Heart left ventricle (tissue), 16 donors: ENCODE data around the gene ARRB1. TPM values are rescaled to one million over a fixed set of nuclear protein-coding genes. Genes with fewer than 3 reads are reported as not detected.

Experiments
- ATAC-seq, 4 donors: fragments of 200-7000 bp; cut with Tn5 transposase; one replicate each; pipeline ENCODE4 v1.9.1; 2020 to 2022; ENCODE audit warnings: moderate library complexity in 4 of 4, mild to moderate bottlenecking in 3 of 4, moderate number of reproducible peaks in 1 of 4
- DNase-seq, 5 donors: peaks; one replicate each; pipeline ENCODE4 v3.0.0-alpha.2; 2020
- H3K27ac ChIP-seq, 12 donors: fragments of 200-600 bp; sonication (generic) in 4 of 12; one replicate each; pipeline versions ENCODE4 v1.5.0 to v1.8.0; 2016 to 2022; ENCODE audit warnings: mild to moderate bottlenecking in 2 of 12
- H3K27me3 ChIP-seq, 9 donors: fragments of 200-600 bp; sonication (generic) in 2 of 9; one replicate each; pipeline versions ENCODE4 v1.5.1 to v1.8.0; 2016 to 2022; ENCODE audit warnings: mild to moderate bottlenecking in 3 of 9
- H3K36me3 ChIP-seq, 9 donors: fragments of 200-600 bp; sonication (generic) in 2 of 9; one replicate each; pipeline versions ENCODE4 v1.5.0 to v1.8.0; 2018 to 2022; ENCODE audit warnings: mild to moderate bottlenecking in 2 of 9
- H3K4me1 ChIP-seq, 12 donors: fragments of 200-600 bp; sonication (generic) in 4 of 12; one replicate each; pipeline versions ENCODE4 v1.5.0 to v1.8.0; 2016 to 2022; ENCODE audit warnings: mild to moderate bottlenecking in 3 of 12
- H3K4me3 ChIP-seq, 12 donors: fragments of 200-600 bp; sonication (generic) in 4 of 12; one replicate each; pipeline versions ENCODE4 v1.5.0 to v1.8.0; 2017 to 2022; ENCODE audit warnings: mild to moderate bottlenecking in 9 of 12, moderate library complexity in 4 of 12
- H3K9me3 ChIP-seq, 12 donors: fragments of 200-600 bp; sonication (generic) in 4 of 12; one replicate each; pipeline versions ENCODE4 v1.5.0 to v1.8.0; 2016 to 2022; ENCODE audit warnings: mild to moderate bottlenecking in 1 of 12
- CTCF ChIP-seq, 12 donors: fragments of 200-600 bp; sonication (generic) in 4 of 12; IDR thresholded peaks; one replicate each; pipeline versions ENCODE4 v1.5.0 to v1.8.0; 2018 to 2022; ENCODE audit warnings: antibody characterized with exemption in 12 of 12, mild to moderate bottlenecking in 5 of 12
- POLR2A ChIP-seq, 2 donors: fragments of 450-650 bp; IDR thresholded peaks; one replicate each; pipeline ENCODE4 v1.6.1; 2017; ENCODE audit warnings: antibody characterized with exemption in 2 of 2, mild to moderate bottlenecking in 2 of 2, moderate library complexity in 2 of 2
- WGBS, 4 donors: extraction: QIAGEN DNeasy Blood & Tissue Kit in 2 of 4; methylation state at CpG; one replicate each; pipeline versions ENCODE4 v1.1.5 to v1.1.7; 2013 to 2018; 5-methylcytosine and 5-hydroxymethylcytosine counted together
- intact Hi-C, 10 donors: fragments of 100-400 bp; cut with DNase I; formaldehyde crosslinking; loops; one replicate each; pipeline versions ENCODE4 v1.11.1 to v1.14.2; 2022
- polyA plus RNA-seq, 2 donors: library from polyadenylated mRNA; stranded (reverse); fragments of 200-250 nt; gene quantifications; one replicate each; pipeline ENCODE4 v1.2.3, GENCODE V29; 2013
- total RNA-seq, 9 donors: library from RNA; depleted of rRNA in 2 of 9; stranded (reverse); fragments of >200 nt in 2 of 9; fragmentation: NEBNext Ultra II Directional in 3 of 9; extraction: Animal tissue kit (Norgen Biotek cat#: 25700) in 3 of 9; gene quantifications; one replicate each; pipeline versions ENCODE4 v1.1.0 to v1.2.4, GENCODE V29; 2016 to 2023
- donor health status: ischemic (EF 13 %, LVEDD 7.1; RV severe dilation, severe dysfunction).
- donor health status: healthy with polysubstance abuse.
- donor health status: DM: no; HTN: yes; CAD: no.
- donor health status: DM: no; HTN: no; CAD: no.
- donor health status: ischemic (EF 25% LVEDD 6.9; RV normal size, moderate dysfunction).
- donor health status: ischemic (EF 25% LVEDD 5.7; RV mildly dilated, moderate dysfunction).
- donor health status: healthy.
- donor health status: DM: yes; HTN: yes; CAD: no.
- donor health status: ischemic (EF 35%, LVEDD 5.7; RV mildly dilated, moderate dysfunction).
- donor health status: nonischemic (EF 11% LVEDD 7.7; RV severe dilation, severe dysfunction).
- donor health status: DM: yes; HTN: yes; CAD: no.
- donor health status: PGD.
- donor health status: ischemic (EF 29% LVEDD 5.4; RV normal size, mild dysfunction).
- donor health status: nonischemic (EF 23%, LVEDD 6.1; RV moderate dilation, normal function).

ARRB1 gene
- total and polyA plus RNA-seq, 11 donors, result 7.9 to 58.9 (median 25.4) TPM

GRCh38 chr11:75308116-75308515 is 43.3 kb downstream of the ARRB1 start:
- ATAC-seq (no peak), DNase-seq (peak in 1 of 5 donors; percentile 35)
- Histone ChIP-seq H3K27me3 (no peaks in the 10 kb centered on the region), H3K27ac (peak overlapping the region in 5 of 12 donors; percentile 69 to 81 (median 79)), H3K4me1 (peaks cover 1 to 63% (median 34%) of the 10 kb centered on the region in 12 donors), H3K36me3 (peaks cover 0 to 18% (median 0%) of the 10 kb centered on the region in 9 donors), H3K9me3 (no peaks in the 10 kb centered on the region), H3K4me3 (no peak overlapping the region)
- WGBS, 4 donors, result 81 to 94% (median 92%) methylated on average over 7 of the region's 7 CpGs
- intact Hi-C loops, result no loop called here
- no peak for TF ChIP-seq CTCF (IDR thresholded peaks at IDR 0.05)

- Histone ChIP-seq H3K9me3 (no peaks in the 10 kb centered on the region), H3K27me3 (no peaks in the 10 kb centered on the region), H3K4me3 (no peak overlapping the region), H3K4me1 (peaks cover 0 to 59% (median 30%) of the 10 kb centered on the region in 12 donors), H3K27ac (peak overlapping the region; percentile 18 to 81 (median 71)), H3K36me3 (peaks cover 0 to 18% (median 0%) of the 10 kb centered on the region in 9 donors)
- ATAC-seq (no peak), DNase-seq (no peak)
- intact Hi-C loops, result no loop called here
- TF ChIP-seq CTCF (IDR thresholded peaks at IDR 0.05), result no peak
- no peak for TF ChIP-seq POLR2A (IDR thresholded peaks at IDR 0.05)
- 57 to 89% (median 71%) methylated on average over 3 of the region's 3 CpGs for WGBS, 4 donors
These were observed 44.4 kb downstream of the ARRB1 start for GRCh38 chr11:75307058-75307457.

GRCh38 chr11:75306529-75306928 is 44.9 kb downstream of the ARRB1 start:
- ATAC-seq, result peak; percentile 14 to 75 (median 46)
- Histone ChIP-seq H3K27ac (peak overlapping the region; percentile 18 to 81 (median 71)), H3K27me3 (no peaks in the 10 kb centered on the region), H3K9me3 (no peaks in the 10 kb centered on the region), H3K4me3 (peak overlapping the region in 11 of 12 donors; percentile 2 to 56 (median 45)), H3K36me3 (peaks cover 0 to 18% (median 0%) of the 10 kb centered on the region in 9 donors), H3K4me1 (peaks cover 0 to 61% (median 33%) of the 10 kb centered on the region in 12 donors)
- TF ChIP-seq CTCF (IDR thresholded peaks at IDR 0.05) (no peak), POLR2A (IDR thresholded peaks at IDR 0.05) (peak in 1 of 2 donors; percentile 30)
- intact Hi-C loops, result no loop called here
- DNase-seq, result peak in 2 of 5 donors; percentile 48 to 53
- 53 to 68% (median 63%) methylated on average over 5 to 10 of the region's 10 CpGs for WGBS, 4 donors

GRCh38 chr11:75305993-75306392 is 45.5 kb downstream of the ARRB1 start:
- intact Hi-C loops, result no loop called here
- Histone ChIP-seq H3K36me3 (peaks cover 0 to 18% (median 0%) of the 10 kb centered on the region in 9 donors), H3K9me3 (no peaks in the 10 kb centered on the region), H3K27me3 (no peaks in the 10 kb centered on the region), H3K4me3 (peak overlapping the region in 11 of 12 donors; percentile 2 to 56 (median 45)), H3K4me1 (peaks cover 4 to 61% (median 34%) of the 10 kb centered on the region in 12 donors), H3K27ac (peak overlapping the region; percentile 18 to 81 (median 71))
- ATAC-seq, result no peak
- WGBS, 4 donors, result 63 to 70% (median 67%) methylated on average over 6 of the region's 6 CpGs
- DNase-seq, result no peak
- TF ChIP-seq CTCF (IDR thresholded peaks at IDR 0.05) (no peak), POLR2A (IDR thresholded peaks at IDR 0.05) (no peak)
